Esophagus squamous epithelium (tissue), 5 donors: Measurements from ENCODE around the gene EDN2. TPM values are rescaled to one million over a fixed set of nuclear protein-coding genes. Genes with fewer than 3 reads are reported as not detected.

ENCODE experiments used
- DNase-seq: peaks from one replicate; lab custom pipeline; 2025; lab: John Stamatoyannopoulos, UW
- H3K27ac ChIP-seq, 4 donors: fragments of 200-600 bp; sonication (generic); one replicate each; pipeline ENCODE4 v1.5.1; 2016 to 2019; ENCODE audit warnings: mild to moderate bottlenecking in 1 of 4
- H3K27me3 ChIP-seq, 4 donors: fragments of 200-600 bp; sonication (generic); 1 replicate in 3 of 4; 2 replicates in 1 of 4; pipeline versions ENCODE4 v1.5.1 to v1.6.0; 2017 to 2021; ENCODE audit warnings: antibody characterized with exemption in 1 of 4
- H3K36me3 ChIP-seq, 3 donors: fragments of 200-600 bp; sonication (generic); one replicate each; pipeline ENCODE4 v1.5.1; 2016 to 2019
- H3K4me1 ChIP-seq, 3 donors: fragments of 200-600 bp; sonication (generic); one replicate each; pipeline ENCODE4 v1.5.1; 2017 to 2019
- H3K4me3 ChIP-seq, 4 donors: fragments of 200-600 bp; sonication (generic); 1 replicate in 3 of 4; 2 replicates in 1 of 4; pipeline ENCODE4 v1.5.1; 2016 to 2019; ENCODE audit warnings: mild to moderate bottlenecking in 2 of 4, moderate library complexity in 1 of 4
- H3K9me3 ChIP-seq, 3 donors: fragments of 200-600 bp; sonication (generic); one replicate each; pipeline ENCODE4 v1.5.1; 2016 to 2019
- POLR2A ChIP-seq, 4 donors: fragments of 450-650 bp; IDR thresholded peaks; one replicate each; pipeline ENCODE4 v1.6.1; 2017; ENCODE audit warnings: antibody characterized with exemption in 4 of 4, mild to moderate bottlenecking in 4 of 4, moderate library complexity in 3 of 4
- WGBS, 2 donors: methylation state at CpG; one replicate each; pipeline ENCODE4 v1.1.5; 2018; 5-methylcytosine and 5-hydroxymethylcytosine counted together
- intact Hi-C: fragments of 100-400 bp; cut with DNase I; formaldehyde crosslinking; loops from one replicate; pipeline ENCODE4 v1.15.0; 2022
- total RNA-seq, 4 donors: library from RNA; depleted of rRNA; stranded (reverse); fragments of >200 nt; gene quantifications; one replicate each; pipeline ENCODE4 v1.1.0, GENCODE V29; 2016
- TF ChIP-seq, protein P1 (sequence below), 6 experiments: fragments of 450-650 bp in 4 of 6; fragments of 200-600 bp in 2 of 6; sonication (generic) in 2 of 6; IDR thresholded peaks; one replicate each; pipeline ENCODE4 v1.5.1; 2016 to 2019; ENCODE audit warnings: antibody characterized with exemption in 6 of 6, mild to moderate bottlenecking in 4 of 6, moderate library complexity in 4 of 6
- donor health status: DM: yes; HTN: yes; CAD: no.

The EDN2 gene
- total RNA-seq, 4 donors from 2014 or later, result 0.35 to 18.3 (median 1.4) TPM

- Histone ChIP-seq H3K36me3 (peaks cover 0 to 9% (median 0%) of the 10 kb centered on the region in 3 donors), H3K27me3 (no peaks in the 10 kb centered on the region), H3K9me3 (no peaks in the 10 kb centered on the region), H3K4me3 (no peak overlapping the region), H3K27ac (no peak overlapping the region), H3K4me1 (no peaks in the 10 kb centered on the region)
- intact Hi-C loops, result no loop called here
- TF ChIP-seq POLR2A (IDR thresholded peaks at IDR 0.05), result no peak
- TF ChIP-seq, protein P1, sequence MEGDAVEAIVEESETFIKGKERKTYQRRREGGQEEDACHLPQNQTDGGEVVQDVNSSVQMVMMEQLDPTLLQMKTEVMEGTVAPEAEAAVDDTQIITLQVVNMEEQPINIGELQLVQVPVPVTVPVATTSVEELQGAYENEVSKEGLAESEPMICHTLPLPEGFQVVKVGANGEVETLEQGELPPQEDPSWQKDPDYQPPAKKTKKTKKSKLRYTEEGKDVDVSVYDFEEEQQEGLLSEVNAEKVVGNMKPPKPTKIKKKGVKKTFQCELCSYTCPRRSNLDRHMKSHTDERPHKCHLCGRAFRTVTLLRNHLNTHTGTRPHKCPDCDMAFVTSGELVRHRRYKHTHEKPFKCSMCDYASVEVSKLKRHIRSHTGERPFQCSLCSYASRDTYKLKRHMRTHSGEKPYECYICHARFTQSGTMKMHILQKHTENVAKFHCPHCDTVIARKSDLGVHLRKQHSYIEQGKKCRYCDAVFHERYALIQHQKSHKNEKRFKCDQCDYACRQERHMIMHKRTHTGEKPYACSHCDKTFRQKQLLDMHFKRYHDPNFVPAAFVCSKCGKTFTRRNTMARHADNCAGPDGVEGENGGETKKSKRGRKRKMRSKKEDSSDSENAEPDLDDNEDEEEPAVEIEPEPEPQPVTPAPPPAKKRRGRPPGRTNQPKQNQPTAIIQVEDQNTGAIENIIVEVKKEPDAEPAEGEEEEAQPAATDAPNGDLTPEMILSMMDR (IDR thresholded peaks at IDR 0.05), result no peak
- no peak for DNase-seq
- 68 to 95% methylated on average over 4 to 5 of the region's 10 CpGs for WGBS, 2 donors
Observed at GRCh38 chr1:41523071-41523470, 38.6 kb upstream of the EDN2 start.

GRCh38 chr1:41521766-41522165 is 37.3 kb upstream of the EDN2 start:
- Histone ChIP-seq H3K27ac (no peak overlapping the region), H3K9me3 (no peaks in the 10 kb centered on the region), H3K27me3 (no peaks in the 10 kb centered on the region), H3K36me3 (peaks cover 0 to 9% (median 0%) of the 10 kb centered on the region in 3 donors), H3K4me3 (no peak overlapping the region), H3K4me1 (peaks cover 2 to 5% (median 2%) of the 10 kb centered on the region in 3 donors)
- DNase-seq, result no peak
- 100% methylated on average over 5 of the region's 12 CpGs for WGBS, 2 donors
- no peak for TF ChIP-seq POLR2A (IDR thresholded peaks at IDR 0.05)
- TF ChIP-seq, protein P1 (IDR thresholded peaks at IDR 0.05), result no peak
- intact Hi-C loops, result no loop called here

GRCh38 chr1:41520951-41521752 is 36.7 kb upstream of the EDN2 start:
- no peaks in the 10 kb centered on the region for H3K27me3 ChIP-seq
- peaks cover 7 to 11% (median 7%) of the 10 kb centered on the region in 3 donors for H3K4me1 ChIP-seq
- TF ChIP-seq, protein P1 (IDR thresholded peaks at IDR 0.05), result no peak
- TF ChIP-seq POLR2A (IDR thresholded peaks at IDR 0.05), result no peak
- no peaks in the 10 kb centered on the region for H3K9me3 ChIP-seq
- 93 to 95% methylated on average over 4 to 5 of the region's 15 CpGs for WGBS, 2 donors
- DNase-seq, result no peak
- intact Hi-C loops, result no loop called here
- H3K36me3 ChIP-seq, result peaks cover 0 to 9% (median 0%) of the 10 kb centered on the region in 3 donors
- H3K4me3 ChIP-seq, result no peak overlapping the region
- no peak overlapping the region for H3K27ac ChIP-seq

GRCh38 chr1:41519667-41520066 is 35.2 kb upstream of the EDN2 start:
- peaks cover 9 to 23% (median 13%) of the 10 kb centered on the region in 3 donors for H3K4me1 ChIP-seq
- no peak overlapping the region for H3K27ac ChIP-seq
- intact Hi-C loops, result no loop called here
- whole genome bisulfite sequencing, 2 donors, result 89% methylated on average over 4 of the region's 5 CpGs
- peaks cover 0 to 9% (median 0%) of the 10 kb centered on the region in 3 donors for H3K36me3 ChIP-seq
- DNase-seq, result no peak
- TF ChIP-seq, protein P1 (IDR thresholded peaks at IDR 0.05), result no peak
- TF ChIP-seq POLR2A (IDR thresholded peaks at IDR 0.05), result no peak
- no peaks in the 10 kb centered on the region for H3K9me3 ChIP-seq
- H3K27me3 ChIP-seq, result no peaks in the 10 kb centered on the region
- no peak overlapping the region for H3K4me3 ChIP-seq

- intact Hi-C loops, result no loop called here
- H3K4me1 ChIP-seq, result peaks cover 9 to 23% (median 13%) of the 10 kb centered on the region in 3 donors
- 83 to 86% methylated on average over 2 to 5 of the region's 5 CpGs for WGBS, 2 donors
Observed at GRCh38 chr1:41518471-41518870, 34.0 kb upstream of the EDN2 start.

More at GRCh38 chr1:41518471-41518870, 34.0 kb upstream of the EDN2 start:
- no peak for DNase-seq
- no peak for TF ChIP-seq POLR2A (IDR thresholded peaks at IDR 0.05)
- TF ChIP-seq, protein P1 (IDR thresholded peaks at IDR 0.05), result no peak
- no peak overlapping the region for H3K4me3 ChIP-seq
- no peaks in the 10 kb centered on the region for H3K27me3 ChIP-seq
- no peaks in the 10 kb centered on the region for H3K9me3 ChIP-seq
- H3K27ac ChIP-seq, result no peak overlapping the region
- H3K36me3 ChIP-seq, result peaks cover 0 to 4% (median 0%) of the 10 kb centered on the region in 3 donors
